DMS153 (cell line): ENCODE results near the gene PMS2.
"Not testable (repeated sequence)": the region's sequence is repeated elsewhere in the genome, so short reads cannot be mapped to it uniquely, and the experiment has no call there.

Experiments used
- DNase-seq: peaks from one replicate; lab custom pipeline; 2025; lab: John Stamatoyannopoulos, UW

PMS2 gene

DNA sequence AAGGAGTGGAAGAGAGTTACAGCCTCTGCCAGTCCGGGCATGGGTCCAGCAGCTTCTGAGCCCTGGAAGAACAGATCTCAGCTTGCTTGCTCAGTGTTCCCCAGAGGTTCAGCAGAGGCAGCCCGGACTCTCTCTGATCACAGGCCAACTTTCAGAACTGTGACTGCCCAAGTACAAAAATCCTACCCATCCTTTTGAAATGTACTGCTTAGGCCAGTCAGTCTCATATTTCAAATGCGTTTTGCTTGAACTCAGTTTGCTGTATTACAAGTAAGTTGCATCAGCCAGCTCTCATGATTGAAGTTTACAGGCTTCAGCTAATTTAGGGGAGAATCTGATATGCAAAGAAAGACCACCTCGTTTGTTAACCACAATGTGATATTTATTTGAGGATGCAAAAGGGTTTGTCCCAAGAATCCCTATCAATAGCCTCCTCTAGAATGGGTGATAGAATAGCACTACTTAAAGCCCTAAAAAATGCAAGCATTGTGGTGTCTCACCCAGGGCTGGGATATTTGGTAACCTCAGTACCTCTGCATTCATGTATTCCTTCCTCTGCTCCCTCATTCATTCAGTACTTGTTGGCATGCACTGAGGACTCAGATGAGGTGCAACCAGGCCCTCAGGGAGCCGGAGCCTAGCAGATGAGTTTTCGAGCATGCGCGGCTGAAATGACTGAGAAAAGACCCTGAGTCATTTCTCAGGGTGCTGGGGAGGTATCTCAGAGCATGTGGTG, 7.2 kb upstream of the PMS2 start:
- DNase-seq = no peak

DNA sequence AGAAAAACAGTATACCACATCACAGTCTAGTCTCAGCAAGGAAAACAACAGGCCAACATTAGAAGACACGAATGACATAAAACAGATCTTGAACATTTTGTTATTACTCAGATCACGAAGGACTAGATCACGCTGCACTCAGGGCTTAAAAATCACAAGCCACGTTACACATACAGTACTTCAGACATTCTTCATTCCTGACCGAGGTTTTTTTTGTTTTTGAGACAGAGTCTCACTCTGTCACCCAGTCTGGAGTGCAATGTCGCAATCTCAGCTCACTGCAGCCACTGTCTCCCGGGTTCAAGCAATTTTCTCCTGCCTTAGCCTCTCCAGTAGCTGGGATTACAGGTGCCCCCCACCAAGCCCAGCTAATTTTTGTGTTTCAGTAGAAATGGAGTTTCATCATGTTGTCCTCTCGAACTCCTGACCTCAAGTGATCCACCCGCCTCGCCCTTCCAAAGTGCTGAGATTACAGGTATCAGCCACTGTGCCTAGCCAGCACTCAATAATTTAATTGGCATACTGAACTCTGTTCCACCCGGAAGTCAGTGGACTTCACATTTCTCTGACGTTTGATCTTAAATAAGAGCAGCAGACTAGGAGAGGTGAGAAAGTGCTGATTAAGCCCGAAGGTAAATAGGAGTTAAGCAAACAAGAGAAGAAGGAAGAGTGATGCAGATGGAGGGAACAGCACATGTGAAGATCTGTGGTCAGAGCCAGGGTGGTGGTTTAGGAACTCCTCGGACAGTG, 3.7 kb upstream of the PMS2 start:
- DNase-seq = no peak

DNA sequence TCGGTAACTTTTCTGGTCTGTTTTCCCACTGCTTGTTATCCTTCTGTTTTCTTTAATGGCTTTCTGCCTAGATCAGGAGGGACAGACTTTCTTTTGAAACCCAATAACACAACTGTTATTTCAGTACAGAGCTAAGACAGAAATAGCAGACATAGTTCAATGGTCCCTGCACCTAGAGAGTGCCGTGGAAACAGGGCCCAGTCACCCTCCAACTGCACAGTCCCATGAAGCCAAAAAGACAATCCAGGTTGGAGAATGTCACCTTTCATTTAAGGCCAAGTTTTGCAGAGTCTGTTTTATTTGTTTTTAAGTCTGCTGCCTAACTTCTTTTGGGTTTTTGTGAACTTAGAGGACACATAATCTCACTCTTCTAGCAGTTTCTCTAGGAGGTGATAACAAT, 2.7 kb upstream of the PMS2 start:
- no peak for DNase-seq

DNA sequence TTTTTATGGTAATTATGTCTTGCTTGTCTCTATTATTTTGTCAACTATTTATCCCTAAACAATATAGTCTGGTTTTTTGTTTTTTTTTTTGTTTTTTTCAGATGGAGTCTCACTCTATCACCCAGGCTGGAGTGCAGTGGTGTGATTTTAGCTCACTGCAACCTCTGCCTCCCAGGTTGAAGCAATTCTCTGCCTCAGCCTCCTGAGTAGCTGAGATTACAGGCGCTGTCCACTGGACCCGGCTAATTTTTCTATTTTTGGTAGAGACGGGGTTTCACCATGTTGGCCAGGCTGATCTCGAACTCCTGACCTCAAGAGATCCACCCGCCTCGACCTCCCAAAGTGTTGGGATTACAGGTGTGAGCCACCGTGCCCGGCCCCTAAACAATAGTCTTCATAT, 1.5 kb upstream of the PMS2 start:
- not testable (repeated sequence) for DNase-seq

DNA sequence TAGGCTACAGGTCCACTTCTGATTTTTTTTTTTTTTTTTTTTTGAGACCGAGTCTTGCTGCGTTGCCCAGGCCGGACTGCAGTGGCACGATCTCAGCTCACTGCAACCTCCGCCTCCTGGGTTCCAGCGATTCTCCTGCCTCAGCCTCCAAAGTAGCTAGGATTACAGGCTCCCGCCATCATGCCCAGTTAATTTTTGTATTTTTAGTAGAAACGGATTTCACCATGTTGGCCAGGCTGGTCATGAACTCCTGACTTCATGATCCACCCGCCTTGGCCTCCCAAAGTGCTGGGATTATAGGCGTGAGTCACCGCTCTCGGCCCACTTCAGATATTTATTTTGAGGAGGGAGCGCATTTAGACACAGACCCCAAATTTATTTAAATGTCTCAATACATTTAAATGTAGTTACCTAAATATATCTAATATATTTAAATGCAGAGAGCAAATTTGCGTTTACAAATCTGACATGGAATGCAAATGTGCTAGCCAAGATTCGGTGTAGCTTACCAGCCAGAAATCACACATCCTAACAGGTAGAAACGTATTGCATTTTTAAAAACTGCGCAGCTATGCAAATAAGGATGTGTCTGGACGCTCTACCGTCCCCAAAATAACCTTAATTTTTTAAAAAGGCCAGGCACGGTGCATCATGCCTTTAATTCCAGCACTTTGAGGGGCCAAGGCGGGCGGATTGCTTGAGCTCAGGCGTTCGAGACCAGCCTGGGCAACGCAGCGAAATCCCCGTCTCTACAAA, 836 bp downstream of the PMS2 start:
- not testable (repeated sequence) for DNase-seq

DNA sequence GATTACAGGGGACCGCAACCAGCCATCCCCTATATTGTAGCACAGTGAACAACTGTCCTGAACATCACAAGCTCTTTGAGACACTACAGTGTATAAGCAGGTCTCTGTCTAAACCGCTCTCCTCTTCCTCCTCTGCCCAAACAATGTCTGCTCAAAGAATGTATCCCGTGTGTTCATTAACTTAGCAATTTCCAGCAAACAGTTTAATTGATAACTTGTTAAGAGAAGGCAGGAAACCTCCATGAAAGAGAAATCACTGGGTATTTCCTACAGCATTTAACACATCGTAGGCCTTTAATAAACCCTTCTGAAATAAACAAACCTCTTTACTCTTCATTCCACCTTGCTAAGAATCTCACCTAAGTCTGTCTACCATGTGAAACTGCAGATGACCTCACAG, 1.5 kb downstream of the PMS2 start:
- DNase-seq = no peak

DNA sequence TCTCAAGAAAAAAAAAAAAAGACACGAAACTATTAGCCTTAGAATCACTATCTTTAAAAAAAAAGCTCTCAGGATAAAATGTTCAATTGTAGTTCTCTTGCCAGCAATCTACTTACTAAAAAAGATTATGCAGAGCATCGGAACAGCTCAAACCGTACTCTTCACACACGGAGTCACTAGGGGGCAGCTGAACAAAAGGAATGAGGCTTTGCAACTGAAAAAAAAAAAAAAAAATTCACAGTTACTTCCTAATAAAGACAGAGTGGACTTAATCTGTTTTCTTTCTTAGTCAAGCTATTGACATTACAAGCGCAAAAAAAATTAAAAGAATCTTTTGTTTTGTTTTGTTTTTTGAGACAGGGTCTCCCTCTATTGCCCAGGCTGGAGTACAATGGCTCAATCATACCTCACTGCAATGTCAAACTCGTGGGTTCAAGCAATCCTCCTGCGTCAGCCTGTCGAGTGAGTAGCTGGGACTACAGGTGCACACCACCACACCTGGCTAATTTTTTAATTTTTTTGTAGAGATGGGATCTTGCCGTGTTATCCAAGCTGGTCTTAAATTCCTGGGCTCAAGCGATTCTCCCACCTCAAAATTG, 11.5 kb downstream of the PMS2 start:
- peak; percentile 59 for DNase-seq

DNA sequence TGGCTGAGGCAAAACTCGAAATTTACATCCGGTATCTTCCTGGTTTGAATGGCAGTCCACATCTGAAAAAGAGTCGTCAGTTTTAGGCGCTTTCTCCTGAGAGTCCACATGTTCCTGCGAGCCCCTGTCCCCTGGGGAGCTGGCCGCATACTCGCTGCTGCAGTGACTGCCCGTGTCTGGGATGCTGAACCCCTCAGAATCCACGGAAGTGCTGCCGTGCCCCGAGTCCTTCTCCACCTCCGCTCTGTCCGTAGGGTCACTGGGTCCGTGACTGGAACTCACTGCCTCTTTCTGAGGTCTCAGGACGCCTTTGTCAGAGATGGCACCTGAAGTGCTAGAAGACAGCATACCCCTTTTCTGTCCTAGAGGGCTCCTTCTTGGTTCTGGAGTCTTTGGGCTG, 21.8 kb downstream of the PMS2 start:
- DNase-seq = not testable (repeated sequence)

DNA sequence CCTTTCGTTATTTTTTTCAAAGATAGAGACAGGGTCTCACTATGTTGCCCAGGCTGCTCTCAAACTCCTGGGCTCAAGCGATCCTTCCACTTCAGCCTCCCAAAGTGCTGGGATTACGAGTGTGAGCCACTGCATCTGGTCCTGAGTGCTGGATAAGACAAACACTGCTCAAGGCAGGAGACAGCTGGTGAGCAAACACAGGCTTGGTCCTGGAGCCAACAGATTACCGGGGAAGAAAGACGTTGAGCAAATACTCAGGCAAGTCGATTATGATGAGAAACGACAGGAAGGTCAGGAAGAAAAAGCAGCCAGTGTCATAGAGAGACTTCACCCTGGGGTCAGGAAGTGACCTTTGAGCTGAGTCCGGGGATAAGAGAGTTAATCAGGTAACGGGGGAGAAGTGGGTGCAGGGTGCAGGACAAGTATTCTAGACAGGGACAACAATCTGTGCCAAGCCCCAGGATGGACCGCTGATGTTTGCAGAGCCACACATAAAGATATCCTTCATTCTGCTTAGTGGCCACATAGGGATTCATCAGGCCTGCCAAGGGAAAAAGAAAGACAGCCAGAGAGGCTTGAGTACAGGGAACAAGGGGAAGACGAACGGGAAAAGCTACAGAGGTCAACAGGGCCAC, 29.1 kb downstream of the PMS2 start:
- not testable (repeated sequence) for DNase-seq

DNA sequence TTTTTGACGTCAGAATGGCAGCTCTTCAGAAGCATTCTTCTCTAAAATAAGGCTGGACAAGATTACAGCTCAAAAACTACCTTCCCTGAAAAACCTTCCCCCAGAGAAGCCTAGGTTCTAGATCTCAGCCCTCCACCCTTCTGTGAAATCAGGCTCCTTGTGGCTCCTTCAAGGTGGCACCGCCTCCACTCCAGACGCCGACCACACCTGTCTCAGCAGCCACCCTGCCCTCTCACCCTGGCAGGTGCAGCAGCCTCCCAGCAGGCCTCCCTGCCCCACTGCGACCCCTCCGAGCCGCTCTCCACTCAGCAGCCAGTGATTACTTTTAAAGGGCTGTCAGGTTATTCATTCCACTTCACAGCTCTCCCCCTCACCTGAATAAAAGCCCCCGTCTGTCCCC, 35.3 kb downstream of the PMS2 start:
- DNase-seq = not testable (repeated sequence)

DNA sequence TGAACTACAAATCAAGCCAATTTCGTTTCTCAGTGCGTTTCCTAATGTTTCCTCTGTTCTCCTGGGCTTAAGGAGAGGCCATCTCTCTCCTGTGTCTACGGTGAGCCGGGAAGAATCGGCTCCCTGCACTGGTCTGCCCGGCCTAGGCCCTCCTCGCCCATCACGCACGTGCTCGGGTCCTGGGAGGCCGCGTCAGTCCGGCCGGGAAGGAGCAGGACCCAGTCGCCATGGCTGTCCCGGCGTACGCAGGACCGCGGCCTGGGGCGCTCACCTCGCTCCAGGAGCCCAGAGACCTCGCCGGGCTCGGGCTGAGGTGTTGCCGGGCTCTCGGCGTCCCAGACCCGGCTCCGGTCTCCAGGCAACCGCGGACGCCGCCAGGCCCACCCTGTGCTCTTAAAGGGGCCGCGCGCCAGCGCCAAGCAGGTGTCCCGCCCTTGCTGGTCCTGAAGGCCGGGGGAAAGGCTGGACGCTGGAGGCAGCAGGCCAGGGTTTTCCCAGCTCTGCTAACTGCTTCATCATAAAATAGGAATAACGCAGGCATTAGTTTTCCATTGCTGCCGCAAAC, 38.4 kb downstream of the PMS2 start, which contains the start of gene RSPH10B:
RSPH10B (minus strand) TSS at position 343 of the 565 bp plus-strand sequence. CDS start 3,573 bp downstream, outside the sequence.
- DNase-seq = not testable (repeated sequence)

DNA sequence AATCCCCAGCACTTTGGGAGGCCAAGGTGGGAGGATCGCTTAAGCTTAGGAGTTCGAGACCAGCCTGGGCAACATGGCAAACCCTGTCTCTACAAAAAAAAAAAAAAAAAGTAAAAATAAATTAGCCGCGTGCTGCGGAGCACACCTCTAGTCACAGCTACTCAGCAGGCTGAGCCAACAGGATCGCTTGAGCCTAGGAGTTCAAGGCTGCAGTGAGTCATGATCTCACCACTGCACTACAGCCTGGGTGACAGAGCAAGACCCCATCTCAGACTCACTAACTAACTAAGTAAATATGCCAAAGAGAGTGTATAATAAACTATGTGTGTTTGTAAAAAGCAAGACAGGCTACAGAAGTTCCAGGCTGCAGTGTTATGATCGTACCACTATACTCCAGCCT, 45.0 kb downstream of the PMS2 start:
- not testable (repeated sequence) for DNase-seq

DNA sequence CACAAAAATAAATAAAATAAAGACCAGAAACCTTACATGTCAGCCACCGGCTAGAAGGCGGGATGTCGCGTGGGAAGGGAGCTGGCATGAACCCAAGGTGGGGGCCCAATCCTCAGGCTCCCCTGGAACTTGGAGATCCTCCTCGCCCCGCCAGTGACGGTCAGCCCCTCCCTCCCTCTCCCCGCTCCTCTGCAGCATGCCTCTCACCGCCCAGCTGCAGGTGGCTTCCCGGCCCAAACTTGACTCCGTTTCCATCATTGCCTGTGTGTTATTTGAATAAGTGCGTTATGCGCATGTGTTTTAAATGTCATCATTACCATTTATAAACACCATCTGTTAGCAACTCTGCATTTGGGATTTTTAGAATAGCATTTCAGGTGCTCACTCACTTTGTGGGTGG, 45.6 kb downstream of the PMS2 start:
- DNase-seq = not testable (repeated sequence)

DNA sequence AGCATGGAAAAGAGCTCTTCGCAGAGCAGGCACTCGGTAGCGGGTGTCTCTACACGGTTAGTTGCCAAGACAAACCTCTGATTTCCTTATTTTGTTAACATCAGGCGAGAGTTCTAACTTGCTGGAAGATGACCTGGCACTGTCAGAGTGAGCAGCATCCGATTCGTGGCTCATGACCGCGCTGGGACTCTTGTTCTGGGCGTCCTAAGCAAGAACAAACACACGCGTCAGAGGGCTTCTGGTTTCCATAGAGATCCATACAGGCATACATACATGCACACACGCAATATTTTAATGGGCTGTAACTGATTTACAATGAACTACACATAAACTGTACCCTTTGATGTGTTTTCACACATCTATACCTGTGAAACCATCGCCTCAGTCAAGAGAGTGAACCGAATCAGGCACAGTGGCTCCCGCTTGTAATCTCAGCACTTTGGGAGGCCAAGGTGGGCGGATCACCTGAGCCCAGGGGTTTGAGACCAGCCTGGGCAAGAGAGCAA, 73.9 kb downstream of the PMS2 start:
- DNase-seq = not testable (repeated sequence)

DNA sequence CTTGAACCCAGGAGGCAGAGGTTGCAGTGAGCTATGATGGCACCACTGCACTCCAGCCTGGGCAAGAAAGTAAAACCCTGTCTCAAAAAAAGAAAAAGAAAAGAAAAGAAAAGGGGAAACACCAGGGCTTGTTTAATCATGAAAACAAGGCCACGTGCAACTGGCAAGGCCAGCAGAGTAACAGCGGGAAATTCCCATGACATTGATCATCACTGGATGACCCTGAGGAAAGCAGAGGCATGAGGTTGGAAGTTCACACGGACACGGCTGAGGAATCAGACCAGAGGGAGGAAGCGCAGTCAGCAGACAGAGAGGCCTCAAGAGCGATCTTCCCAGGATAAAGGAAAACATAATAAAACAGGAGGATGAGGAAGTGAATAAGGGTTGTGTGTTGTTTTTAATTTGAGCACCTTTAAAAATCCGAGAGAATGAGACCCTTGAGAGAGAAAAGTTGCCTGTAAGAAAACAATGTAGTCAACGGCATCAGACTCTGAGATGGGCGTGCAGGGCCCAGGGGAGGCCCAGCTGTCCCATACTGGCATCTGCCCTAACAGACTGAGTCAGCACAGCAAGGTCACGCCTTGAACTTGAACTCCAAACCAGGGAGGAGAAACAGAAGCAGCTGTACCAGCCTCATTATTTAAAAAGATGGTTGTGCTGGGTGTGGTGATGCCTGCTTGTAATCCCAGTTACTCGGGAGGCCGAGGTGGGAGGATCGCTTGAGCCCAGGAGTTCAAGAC, 76.8 kb downstream of the PMS2 start:
- DNase-seq = not testable (repeated sequence)

DNA sequence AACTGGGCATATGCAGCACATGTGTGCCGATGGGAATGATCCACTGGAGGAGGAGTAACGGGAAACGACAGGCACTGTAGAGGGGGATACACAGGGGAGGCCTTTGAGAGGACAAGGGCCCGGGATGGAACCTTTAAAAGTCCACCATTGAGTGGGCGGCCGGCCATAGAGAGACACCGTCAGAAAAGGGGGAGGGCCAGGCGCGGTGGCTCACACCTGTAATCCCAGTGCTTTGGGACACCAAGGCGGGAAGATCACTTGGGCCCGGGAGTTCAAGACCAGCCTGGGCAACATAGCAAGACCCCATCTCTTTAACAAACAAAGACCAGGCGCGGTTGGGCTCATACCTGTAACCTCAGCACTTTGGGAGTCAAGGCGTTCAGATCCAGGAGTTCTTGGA, 77.6 kb downstream of the PMS2 start:
- DNase-seq = not testable (repeated sequence)

DNA sequence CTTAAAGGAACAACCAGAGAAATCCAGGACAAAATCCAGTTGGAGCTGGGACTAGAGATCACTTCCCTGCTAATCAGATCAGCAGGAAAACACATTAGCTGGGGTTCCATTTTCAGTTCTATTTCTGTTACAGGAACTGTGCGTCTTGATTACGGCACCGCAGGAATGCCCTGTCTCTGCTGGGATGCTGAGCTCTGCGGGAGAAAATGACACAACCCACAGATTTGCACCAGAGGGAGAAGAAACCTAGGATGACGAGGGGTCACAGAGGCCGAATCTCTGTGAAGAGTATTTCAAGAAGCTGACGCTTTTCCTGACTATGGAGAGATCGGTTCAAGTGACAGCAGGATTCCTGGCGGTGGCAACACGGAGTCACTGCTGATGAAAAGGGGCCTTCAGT, 78.6 kb downstream of the PMS2 start:
- not testable (repeated sequence) for DNase-seq

DNA sequence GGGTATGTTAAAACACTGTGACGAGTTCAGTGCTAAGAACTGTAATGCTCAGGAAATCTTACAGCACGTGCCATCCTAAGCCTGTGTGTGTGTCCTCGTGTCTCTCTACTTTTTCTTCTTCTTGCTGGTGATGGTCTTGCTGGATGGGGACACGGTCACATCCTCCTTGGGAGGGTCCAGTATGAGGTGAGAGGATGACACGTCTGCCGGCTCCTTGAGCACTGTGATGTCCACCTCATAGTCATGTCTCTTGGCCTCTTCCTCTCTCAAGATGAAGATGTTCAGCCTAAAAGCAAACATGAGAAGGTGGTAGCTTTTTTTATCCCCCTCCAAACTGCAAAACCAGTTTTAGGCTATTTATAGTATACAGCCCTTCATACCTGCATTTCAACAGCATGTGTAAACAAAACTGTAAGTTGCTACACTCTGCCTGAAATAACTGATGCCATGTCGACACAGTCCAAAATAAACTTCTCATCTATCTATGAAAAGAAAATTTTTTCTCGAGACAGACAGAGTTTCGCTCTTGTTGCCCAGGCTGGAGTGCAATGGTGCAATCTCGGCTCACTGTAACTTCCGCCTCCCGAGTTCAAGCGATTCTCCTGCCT, 82.5 kb downstream of the PMS2 start:
- not testable (repeated sequence) for DNase-seq

DNA sequence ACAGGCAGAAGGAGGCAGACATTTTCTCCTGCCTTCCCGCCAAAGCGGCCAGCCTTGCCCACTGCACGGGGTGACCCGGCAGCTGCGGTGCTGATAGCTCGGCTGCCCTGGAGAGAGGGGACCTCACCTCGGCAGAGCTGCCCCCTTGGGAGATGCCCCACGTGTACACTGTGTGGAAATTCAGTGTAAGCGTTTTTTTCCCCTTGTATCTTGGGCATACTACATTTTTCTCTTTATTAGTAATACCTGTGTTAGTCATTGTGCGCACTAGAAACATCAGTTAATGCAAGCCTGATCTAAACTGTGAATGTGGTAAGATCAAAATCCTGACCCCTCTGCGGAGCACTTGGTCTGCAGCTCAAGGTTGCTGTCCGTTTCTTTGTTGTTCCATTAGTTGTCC, 84.2 kb downstream of the PMS2 start:
- not testable (repeated sequence) for DNase-seq

DNA sequence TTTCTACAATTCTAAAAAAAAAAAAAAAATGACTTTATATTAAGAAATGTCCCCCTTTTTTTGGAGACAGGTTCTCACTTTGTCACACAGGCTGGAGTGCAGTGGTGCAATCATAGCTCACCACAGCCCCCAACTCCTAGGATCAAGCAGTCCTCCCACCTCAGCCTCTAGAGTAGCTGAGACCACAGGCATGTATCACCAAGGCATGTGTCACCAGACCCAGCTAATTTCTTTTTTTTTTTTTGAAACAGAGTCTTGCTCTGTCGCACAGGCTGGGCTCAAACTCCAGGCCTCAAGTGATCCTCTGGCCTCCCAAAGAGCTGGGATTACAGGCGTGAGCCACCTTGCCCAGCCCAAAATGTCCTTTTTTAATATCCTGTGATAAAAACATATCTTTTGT, 84.7 kb downstream of the PMS2 start:
- DNase-seq = not testable (repeated sequence)
